NCI-H524 treated with DMSO at 0.1 percent for 48 hours (cell line): ENCODE results near the gene GOLGA8N.
"Not testable (repeated sequence)": the region's sequence is repeated elsewhere in the genome, so short reads cannot be mapped to it uniquely, and the experiment has no call there.

Experiments
- DNase-seq: peaks from one replicate; lab custom pipeline; 2025; lab: John Stamatoyannopoulos, UW

The GOLGA8N gene

DNA sequence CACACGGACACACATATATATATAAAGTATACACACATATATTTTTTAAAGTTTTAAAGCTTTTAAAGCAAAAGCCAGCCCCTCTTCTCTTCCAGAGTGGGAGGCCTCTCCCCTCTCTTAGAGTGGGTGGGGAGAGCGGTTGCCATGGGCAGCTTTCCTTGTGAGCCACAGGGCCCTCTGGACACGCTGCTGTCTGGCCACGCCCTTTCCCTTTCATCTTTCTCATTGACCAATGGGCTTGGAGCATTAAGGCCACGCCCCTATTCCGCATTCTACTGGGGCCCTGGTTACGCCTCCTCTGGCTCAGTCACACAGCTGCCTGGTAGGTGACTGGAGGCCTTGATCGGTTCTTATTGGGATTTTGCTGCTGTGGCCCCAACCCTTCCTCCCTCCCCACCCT is at the start of gene GOLGA8N:
Gene GOLGA8N (plus strand): TSS at position 306 of the 400 bp plus-strand sequence.
- DNase-seq: not testable (repeated sequence)

- DNase-seq: not testable (repeated sequence)
Measured at GRCh38 chr15:32543456-32543855, 49.8 kb upstream of the GOLGA8N start.

- not testable (repeated sequence) for DNase-seq
Measured at GRCh38 chr15:32545129-32545528, 48.1 kb upstream of the GOLGA8N start.

- not testable (repeated sequence) for DNase-seq
Measured at GRCh38 chr15:32554587-32554986, 38.7 kb upstream of the GOLGA8N start.

GRCh38 chr15:32562198-32562597 is 31.1 kb upstream of the GOLGA8N start:
- DNase-seq: not testable (repeated sequence)

DNA sequence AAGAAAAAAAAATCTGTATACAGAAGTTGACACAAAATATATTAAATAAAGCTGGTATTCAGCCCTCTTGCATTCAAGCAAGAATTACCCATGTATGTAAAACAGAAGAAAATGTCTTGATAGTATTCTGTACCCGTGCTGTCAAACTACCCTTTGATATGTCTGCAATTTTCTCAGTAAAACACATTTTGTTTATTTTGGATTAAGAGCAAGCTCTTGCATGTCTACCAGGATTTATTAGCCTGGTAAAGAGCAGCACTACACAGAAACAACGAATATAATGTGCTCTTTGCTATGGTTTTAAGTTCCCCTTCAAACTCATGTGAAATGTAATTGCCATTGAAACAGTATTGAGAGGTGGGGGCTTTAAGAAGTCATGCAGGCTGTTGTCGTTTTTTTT is 24.3 kb upstream of the GOLGA8N start:
- DNase-seq: not testable (repeated sequence)

- not testable (repeated sequence) for DNase-seq
Measured at GRCh38 chr15:32578482-32578881, 14.8 kb upstream of the GOLGA8N start.

DNA sequence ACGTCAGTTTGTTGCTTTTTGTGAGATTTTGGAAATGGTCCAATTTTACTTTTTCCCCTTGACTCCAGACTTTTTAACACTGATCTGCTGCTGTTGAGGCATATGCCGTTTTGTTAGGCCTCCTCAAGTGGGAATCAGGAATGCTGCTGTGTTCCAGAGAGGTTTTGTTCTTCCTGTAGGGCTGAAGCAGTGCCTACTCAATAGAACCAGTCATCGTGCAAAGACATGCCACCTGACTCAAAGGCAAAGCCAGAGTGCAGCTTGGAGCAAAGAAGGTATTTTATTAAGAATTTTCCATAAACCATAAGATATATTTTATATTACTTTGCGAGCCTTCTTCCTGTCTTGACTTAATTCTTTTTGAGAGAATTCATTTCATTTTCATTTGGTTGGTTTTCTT is 7.4 kb upstream of the GOLGA8N start:
- not testable (repeated sequence) for DNase-seq

GRCh38 chr15:32609518-32609917 is 16.3 kb downstream of the GOLGA8N start:
- DNase-seq: not testable (repeated sequence)

DNA sequence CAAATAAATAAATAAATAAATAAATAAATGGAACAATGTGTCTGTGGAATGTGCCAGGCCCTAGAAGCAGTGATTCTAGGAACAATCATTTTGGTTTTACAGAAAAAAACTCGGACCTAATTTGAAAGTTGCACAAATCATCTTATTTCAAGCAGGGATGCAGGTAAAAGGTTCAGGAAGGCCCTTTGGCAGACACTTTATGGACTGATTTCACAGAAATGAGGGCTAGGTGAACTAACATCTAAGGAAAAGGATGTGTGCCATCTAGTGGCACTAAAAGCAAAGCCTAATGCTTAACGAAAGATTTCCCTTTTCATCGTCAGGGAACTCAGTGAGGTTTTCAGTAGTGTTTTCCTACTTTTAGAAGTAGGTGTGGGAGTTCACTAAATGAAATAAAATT is 17.5 kb downstream of the GOLGA8N start:
- DNase-seq: not testable (repeated sequence)

- not testable (repeated sequence) for DNase-seq
Measured at GRCh38 chr15:32614712-32615050, 21.4 kb downstream of the GOLGA8N start.

DNA sequence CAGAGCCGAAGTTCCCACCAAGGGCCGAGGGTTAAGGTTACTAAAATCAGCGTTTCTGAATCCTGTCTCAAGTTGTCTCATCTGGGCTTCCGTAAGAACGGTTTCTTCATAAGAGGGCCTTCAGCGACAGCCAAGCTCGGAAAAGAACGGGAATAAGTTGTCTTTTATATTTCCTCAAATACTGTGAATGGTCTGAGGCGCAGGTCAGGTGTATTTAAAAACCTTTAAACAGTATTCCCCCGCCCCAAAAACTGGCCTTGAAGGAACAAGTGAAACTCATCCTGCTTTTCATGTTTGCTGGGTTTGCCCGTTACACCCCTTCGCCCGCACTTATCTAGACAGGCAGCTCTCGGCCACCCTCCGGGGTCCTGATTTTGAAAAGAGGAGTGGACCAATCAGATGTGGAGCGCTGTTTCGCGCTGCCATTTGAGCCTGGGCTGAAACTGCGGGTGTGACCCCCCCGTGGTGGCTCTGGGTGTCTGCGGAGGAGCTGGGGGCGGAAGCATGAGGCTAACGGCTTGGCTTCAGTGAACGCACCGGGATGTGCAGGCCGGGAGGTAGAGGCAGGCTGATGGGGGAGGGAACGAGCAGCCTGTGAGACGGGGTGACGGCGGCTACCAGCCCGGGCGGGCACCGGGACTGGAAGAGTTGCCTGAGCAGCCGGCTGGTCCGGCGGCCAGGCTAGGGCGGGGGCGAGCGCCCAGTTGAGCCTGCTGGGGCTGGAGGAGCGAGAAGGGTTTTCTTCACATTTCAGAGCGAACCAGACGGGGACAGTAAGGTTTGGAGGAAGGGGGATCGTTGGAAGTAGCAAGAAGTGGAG is 22.0 kb downstream of the GOLGA8N start, which contains the start of gene ARHGAP11A:
Gene ARHGAP11A (plus strand): TSS at position 454 of the 820 bp plus-strand sequence. CDS start 708 bp downstream, outside the sequence.
- DNase-seq: not testable (repeated sequence)

DNA sequence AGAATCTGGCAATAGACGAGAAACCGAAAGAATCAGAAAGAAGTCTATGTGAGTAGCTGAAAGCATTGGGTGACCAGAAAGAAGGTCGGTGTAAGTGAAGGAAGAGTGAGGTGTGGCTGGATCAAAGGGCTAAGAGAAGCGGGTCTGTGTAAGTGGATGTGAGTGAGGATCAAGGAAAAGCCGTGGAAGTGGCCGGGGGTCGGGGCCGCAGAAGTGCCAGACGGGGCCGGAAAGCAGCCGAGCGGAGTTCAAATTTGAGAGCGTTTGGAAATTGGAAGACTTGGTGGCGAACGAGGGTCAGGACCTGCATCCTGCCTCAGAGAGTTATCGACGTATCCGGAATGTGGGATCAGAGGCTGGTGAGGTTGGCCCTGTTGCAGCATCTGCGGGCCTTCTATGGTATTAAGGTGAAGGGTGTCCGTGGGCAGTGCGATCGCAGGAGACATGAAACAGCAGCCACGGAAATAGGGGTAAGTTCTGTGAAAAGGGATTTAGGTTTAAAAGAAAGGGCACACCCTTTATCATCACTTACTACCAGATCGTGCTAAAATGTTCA is 22.7 kb downstream of the GOLGA8N start:
- DNase-seq: not testable (repeated sequence)

DNA sequence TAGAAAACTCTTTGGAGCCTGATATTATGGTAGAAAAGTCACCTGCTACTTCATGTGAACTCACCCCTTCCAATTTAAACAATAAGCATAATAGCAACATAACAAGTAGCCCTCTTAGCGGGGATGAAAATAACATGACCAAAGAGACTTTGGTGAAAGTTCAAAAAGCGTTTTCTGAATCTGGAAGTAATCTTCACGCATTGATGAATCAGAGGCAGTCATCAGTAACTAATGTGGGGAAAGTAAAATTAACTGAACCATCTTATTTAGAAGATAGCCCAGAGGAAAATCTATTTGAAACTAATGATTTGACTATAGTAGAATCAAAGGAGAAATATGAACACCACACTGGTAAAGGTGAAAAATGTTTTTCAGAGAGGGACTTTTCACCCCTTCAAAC is 43.2 kb downstream of the GOLGA8N start:
- no peak for DNase-seq

GRCh38 chr15:32636908-32637567 is 43.8 kb downstream of the GOLGA8N start:
- DNase-seq: no peak

DNA sequence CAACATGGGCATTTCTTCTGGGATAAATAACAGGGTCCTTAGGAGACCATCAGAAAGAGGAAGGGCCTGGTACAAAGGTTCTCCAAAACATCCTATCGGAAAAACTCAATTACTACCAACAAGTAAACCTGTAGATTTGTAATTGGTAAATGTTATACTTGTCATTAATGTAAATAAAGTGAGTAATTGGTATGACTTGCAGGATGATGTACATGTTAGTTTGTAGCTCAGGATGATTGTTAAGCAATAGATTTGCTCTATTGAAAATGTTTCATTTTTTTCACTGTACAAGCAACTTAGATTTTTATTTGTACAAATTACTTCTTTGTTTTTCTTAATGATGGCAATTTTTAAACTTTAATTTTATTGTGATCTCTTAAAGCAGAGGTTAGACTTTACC is 44.4 kb downstream of the GOLGA8N start:
- DNase-seq: no peak

- no peak for DNase-seq
Measured at GRCh38 chr15:32641517-32642059, 48.3 kb downstream of the GOLGA8N start, which contains the start of gene SCG5. TSS of gene SCG5 (plus strand) at chr15:32641710. CDS start at chr15:32643593, 1,883 bp downstream.

DNA sequence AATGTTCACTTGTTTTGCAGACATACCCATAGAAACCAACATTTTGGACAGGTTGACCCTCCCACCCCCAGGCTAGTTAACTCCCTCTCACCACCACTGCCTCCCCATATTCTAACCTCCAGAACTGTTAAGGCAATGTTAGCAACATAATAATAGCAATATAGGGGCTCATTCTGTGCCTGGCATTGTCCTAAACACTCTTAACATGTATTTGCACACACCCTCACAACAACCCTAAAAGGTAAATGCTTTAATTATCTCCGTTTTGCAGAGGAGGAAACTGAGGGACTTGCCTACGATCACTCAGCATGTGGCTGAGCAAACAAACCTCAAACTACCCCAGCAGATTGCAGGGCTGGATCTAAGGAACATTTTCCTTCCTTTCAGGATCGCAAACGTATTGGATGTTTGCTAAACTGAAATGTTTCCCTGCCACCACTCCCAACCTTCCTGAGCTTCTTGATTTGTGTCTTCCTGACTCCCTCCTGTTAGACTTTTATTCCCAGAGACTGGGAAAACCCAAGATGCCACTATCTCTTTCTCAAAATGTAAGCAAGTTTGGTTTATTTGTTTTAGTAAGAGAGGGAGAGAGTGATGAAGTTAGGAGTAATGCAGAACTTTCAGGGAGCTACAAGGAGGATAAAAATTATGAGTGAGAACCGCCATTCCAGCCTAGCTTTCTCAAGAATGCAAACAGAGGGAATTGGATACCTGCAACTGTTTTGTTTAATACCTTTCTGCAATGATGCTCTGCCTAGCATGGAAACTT is 49.6 kb downstream of the GOLGA8N start:
- DNase-seq: no peak

GRCh38 chr15:32643907-32644445 is 50.7 kb downstream of the GOLGA8N start:
- DNase-seq: no peak

GRCh38 chr15:32646291-32646690 is 53.0 kb downstream of the GOLGA8N start:
- peak; percentile 78 for DNase-seq

DNA sequence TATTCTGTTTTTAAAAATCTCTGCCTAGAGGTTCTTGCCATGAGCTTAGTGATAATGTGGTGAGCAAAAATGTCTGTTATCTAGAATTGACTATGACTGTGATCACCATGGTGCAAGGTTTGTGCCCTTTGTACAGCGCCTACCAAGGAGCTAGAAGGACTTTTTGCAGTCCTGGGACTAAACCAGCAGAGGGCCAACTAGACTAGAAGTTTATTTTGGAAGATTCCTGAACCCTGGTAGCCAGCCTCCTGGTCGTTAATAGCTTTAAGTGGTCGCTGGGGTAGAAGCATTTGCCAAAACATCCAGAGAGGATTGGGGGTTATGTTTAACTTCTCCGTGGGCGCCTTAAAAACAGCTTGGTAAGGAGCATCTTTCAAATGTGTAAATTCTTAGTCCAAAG is 56.1 kb downstream of the GOLGA8N start:
- DNase-seq: no peak
